NCI-H187 (cell line): Measurements from ENCODE around the gene MCL1.
"Not testable (repeated sequence)": the region's sequence is repeated elsewhere in the genome, so short reads cannot be mapped to it uniquely, and the experiment has no call there.

Experiments used
- DNase-seq, 2 experiments: peaks; one replicate each; lab custom pipeline; 2025; lab: John Stamatoyannopoulos, UW

MCL1 gene

DNA sequence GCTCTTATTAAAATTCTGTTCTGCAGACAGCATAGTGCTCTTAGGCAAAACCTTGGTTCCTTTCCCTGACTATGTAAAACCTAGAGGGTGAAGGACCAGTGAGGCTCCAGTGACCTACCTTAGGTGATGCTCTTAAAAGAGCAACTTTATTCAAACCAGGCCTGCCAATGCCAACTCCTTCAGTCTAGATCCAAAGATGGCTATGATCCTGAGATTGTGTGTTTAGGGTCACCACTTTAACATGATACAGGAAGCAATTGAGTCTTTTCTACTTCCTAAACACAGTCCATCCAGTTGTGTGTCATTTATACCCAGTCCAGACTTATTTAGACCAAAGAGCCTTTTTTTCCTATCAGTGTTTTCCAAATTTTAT lies 10.8 kb downstream of the MCL1 start:
- DNase-seq, result no peak

DNA sequence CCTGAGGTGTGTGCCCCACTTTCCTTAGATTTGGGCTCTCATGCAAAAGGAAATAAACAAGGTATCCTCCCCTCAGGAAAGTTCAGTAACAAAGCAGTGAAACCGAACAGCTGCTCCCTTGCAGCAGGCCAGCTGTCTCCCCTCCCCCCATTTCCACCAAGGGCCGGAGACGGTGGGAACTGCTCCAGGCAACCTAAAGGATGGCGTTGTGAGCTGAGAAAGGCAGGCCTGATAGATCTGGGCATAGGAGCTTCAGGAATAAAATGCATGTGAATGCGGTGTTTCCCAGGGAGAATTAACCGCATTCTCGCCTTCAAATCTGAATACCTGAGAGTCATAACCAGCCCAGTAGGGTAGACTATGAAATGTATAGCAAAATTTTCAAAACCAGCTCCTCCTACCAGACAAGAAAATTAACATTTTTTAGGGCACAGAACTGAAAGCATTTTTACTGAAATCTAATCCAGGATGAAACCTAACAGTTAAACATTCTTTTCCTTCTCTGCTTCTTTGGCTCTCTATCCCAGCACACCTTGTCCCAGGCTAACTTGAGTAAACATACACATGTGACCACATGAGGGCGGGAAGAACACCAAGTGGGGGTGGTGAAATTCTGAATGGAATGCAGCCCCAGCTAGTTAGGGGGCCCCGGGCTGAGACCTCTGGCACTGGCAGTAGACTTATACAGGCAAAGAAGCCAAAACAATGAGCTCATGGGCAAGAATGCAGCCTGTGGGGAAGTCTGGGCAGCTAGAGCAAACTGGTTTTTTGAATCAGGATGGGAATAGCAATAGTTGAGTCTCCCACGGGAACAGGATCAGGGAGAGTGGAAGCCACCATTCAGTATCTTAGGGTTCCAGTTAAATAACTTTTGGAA lies 11.5 kb downstream of the MCL1 start:
- DNase-seq, result no peak

DNA sequence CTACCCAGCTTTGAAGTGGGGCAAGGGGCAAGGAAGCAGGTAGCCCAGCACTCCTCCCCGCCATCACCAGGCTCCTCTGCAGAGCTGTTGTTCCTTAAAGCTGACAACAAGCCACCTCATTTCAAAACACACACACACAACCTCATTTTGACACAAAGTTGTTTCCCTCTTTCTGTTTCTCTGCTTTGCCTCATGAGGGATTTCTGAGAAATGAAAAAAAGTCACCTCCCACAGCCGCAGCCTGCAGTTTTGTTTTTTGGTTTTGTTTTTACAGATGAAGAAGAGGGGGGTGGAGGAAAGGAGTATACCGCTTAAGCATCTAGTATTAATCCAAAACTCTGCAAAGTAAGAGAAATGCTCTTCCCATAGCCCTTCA lies 12.1 kb downstream of the MCL1 start:
- DNase-seq, result no peak

DNA sequence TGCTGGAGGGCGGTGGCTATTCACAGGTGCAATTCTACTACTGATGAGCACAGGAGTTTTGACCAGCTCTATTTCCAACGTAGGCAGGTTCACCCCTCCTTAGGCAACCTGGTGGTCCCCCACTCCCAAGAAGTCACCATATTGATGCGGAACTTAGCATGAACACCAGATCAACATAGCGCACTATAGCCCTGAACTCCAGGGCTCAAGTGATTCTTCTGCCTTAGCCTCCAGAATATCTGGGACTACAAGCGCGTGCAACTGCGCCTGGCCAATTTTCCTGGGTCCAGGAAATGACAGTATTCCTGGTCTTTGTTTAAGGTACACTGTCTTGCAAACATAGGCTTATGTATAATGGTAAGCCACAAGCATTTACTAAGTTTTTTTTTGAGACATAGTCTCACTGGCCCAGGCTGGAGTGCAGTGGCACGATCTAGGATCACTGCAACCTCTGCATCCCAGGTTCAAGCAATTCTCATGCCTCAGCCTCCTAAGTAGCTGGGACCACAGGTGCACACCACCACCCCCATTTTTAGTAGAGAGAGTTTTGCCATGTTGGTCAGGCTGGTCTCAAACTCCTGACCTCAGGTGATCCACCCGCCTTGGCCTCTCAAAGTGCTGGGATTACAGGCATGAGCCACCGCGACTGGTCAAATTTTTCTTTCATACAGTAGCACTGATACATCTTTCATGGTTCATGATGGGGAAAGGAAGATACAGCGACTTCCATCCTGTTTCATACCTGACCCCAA lies 12.6 kb downstream of the MCL1 start:
- no peak for DNase-seq

DNA sequence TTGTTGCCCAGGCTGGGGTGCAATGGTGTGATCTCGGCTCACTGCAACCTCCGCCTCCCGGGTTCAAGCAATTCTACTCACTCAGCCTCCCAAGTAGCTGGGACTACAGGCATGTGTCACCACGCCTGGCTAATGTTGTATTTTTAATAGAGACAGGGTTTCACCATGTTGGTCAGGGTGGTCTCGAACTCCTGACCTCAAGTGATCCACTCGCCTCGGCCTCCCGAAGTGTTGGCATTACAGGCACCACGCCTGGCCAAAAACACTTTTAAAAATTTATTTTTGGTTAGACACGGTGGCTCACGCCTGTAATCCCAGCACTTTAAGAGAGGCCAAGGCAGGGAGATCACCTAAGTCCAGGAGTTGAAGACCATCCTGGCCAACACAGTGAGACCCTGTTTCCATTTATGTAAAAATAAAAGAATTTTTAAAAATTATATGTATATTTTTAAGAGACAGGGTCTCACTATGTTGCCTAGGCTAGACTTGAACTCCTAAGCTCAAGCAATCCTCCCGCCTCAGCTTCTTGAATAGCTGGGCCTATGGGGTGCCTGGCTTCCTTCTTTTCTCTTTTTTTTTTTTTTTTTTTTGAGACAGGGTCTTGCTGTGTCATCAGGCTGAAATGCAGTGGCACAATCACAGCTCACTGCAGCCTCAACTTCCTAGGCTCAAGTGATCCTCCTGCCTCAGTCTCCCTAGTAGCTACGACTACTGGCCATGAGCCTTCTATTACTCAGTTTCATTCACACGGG lies 14.0 kb downstream of the MCL1 start:
- DNase-seq, result not testable (repeated sequence)

DNA sequence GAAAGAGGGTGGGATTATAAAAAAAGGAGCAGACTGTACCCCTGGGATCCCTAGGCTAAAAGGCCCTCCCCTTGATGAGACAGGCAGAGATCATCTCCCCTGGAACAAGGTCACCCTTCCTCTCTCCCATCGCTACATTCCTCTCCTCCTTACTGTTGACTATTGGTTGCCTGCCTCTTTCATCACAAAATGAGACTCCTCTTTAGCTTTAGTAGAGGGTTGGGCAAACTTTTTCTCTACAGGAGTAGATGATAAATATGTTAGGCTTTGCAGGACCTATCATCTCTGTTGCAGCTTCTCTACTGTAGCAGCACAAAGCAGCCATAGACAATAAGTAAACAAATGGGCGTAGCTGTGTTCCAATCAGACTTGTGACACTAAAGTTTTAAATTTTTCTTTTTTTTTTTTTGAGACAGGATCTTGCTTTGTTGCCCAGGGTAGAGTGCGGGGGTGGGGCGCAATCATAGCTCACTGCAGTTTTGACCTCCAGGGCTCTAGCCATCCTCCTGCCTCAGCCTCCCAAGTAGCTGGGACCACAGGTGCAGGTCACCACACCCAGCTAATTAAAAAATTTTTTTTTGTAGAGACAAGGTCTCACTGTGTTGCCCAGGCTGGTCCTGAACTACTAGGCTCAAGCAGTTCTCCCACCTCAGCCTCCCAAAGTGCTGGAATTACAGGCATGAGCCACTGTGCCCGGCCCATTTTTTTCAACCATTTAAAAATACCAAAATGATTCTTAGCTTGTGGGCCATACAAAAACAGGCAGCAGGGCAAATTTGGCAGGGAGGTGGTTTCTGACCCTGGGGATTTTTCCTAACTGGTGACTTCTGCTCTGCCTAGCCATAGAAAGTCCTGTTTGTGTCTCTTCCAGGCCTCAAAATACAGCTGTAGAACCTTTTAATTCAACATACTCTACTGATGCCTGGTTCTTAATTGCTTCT lies 15.1 kb downstream of the MCL1 start:
- no peak for DNase-seq

DNA sequence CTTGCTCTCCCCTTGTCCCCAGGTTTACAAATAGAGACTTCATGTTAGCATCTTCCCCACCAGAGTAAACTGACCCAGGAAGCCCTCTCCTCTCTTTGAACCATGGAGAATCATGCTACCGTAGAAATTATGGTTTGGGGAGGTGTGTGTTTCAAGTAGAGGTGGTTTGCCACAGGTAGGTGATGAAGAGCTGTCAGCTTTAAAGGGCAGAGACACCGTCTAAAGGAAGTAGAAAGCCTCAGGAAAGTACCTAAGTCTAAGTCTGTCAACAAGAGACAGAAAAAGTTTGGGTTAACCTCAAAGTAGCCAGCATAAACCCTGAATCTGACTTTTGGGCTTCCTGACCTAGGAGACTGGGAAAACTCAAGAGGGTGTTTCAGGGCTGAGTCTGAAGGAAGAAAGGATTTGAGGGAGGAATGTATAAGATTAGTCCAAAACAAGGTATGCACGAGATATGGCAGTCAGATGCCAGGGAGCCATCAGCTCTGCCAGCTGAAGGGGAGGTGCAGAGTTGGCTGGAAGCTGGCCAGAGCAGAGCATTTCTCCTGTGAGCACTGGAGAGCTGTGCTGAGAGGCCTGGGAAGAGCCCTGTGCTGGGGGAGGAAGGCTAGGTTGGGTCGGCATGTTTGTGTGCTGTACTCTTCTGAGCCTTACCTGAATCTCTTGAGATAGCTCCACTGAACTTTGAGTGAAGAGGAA lies 15.9 kb downstream of the MCL1 start:
- no peak for DNase-seq

DNA sequence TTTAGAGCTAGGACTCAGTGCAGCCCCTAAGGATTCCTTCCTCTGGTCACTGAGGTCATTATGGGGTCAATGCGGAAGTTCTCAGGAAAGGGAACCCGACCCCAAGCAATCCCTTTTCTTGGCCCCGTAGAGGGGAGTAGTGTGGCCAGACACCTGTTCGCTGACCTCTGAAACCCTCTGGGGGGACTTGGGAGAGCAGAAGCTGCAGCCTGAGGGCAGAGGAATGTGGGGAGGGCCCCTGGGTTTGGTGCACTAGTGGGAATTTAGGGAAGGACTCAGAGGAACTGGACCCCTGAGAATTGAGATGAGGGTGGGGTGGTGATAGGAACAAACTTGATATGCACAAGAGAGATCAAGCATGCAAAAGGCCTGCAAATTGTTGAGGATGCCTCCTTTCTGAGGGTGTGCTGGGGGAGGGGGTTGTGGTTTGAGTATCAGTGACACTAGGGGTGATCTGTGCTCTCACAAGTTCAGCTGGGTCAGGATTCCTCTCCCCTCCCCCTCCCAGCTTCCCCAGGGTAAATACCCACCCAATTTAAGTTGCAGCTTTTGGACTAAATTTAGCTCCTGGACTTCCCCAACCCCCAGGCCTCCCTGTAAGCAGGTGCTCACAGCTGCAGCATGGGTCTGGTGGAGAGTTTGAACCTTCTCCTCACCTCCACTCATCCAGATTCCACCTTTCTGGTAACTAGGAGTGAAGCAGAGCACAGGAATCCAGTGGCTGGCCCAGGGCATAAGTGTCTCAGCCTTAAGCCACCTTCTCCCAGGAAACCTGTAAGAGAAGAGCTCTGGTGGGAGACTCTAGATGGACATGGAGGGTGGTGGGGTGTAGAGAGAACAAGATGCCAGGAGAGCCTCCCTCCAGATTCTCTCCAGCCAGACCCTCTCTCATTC lies 16.7 kb downstream of the MCL1 start:
- DNase-seq, result no peak

DNA sequence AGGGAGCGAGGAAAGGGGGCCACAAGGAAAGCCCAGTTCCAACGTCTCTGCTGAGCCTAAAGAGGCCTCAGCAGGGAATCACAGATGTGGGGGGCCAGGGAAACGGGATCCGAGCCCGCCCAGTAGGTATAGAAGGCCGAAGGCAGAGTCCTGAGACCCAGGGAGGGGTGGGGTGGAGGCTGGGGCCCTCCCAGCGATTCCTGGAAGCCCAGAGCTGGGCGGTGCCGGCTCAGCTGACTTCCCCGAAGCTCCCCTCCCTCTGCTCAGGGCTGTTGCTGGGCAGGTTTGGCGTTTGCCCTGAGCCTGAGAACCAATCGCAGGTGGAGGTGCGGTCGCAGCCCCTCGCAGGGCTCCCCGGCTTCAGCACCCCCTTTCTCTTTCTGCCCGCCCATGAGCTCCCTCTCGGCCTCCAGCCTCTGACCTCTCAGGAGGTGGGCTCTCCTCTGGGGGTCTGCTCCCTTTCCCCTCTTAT lies 17.4 kb downstream of the MCL1 start:
- peak; percentile 39 to 58 for DNase-seq

DNA sequence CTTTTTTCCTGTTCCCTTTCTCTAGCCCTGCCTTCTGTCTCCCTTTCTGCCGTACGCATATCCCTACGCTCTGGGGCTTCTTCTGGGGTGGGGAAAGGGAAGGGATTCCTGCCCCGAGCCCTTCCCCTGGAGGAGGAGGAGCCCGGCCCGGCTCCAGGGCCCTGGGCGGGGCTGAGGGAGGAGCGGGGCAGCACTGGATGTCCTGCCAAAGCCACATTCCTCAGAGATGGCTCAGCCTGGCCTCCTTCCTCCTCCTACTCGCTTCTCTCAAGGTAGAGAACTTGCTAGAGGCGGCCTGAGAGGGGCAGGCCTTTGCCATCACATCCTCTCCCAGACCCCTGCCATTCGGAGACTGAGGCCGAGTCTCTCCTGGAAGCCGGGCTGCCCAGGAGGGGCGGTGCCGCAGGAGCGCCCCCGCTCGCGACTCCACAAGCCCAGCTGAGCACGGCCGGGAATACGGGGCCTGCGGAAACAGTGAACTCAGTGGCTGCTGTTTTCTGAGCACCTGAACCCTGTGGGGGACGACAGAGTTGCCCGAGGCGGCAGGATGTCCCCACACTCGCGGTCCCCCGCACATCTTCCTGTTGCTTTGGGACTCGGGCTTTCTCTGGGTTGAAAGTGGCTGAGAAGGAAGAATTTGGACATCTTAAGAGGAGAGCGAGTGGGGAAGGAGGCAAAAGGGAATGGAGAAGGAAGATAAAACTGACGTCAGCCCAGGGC lies 18.0 kb downstream of the MCL1 start:
- DNase-seq, result peak in 1 of 2 experiments; percentile 79

DNA sequence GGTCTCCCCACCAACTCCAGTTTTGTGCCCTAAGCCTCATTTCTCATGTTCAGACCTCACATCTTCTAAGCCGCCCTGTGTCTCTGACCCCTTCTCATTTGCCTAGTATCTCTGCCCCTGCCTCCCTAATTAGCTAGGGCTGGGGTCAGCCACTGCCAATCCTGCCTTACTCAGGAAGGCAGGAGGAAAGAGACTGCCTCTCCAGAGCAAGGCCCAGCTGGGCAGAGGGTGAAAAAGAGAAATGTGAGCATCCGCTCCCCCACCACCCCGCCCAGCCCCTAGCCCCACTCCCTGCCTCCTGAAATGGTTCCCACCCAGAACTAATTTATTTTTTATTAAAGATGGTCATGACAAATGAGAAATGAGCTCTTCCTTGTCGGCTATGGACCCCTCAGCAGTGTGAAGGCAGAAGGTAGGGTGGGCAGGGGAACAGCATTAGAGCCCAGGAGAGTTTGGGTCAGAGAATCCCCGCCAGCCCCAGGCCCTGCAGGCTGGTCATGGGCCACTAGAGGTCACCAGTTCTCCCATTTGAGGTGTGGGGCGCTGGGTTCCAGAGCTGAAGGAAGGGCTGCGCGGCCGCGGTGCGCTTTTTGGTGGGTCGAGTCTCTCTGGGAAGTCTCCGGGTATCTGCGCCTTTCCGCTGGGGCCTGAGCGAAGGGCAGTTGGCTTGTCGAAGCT lies 18.7 kb downstream of the MCL1 start:
- DNase-seq, result peak; percentile 66 to 79

DNA sequence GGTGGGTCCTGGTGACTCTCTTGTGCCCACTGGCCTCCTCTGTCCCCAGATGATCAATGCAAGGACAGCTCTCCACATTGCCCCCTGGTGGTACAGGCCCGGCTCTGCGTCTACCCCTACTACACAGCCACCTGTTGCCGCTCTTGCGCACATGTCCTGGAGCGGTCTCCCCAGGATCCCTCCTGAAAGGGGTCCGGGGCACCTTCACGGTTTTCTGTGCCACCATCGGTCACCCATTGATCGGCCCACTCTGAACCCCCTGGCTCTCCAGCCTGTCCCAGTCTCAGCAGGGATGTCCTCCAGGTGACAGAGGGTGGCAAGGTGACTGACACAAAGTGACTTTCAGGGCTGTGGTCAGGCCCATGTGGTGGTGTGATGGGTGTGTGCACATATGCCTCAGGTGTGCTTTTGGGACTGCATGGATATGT lies 19.4 kb downstream of the MCL1 start:
- peak; percentile 24 to 45 for DNase-seq

DNA sequence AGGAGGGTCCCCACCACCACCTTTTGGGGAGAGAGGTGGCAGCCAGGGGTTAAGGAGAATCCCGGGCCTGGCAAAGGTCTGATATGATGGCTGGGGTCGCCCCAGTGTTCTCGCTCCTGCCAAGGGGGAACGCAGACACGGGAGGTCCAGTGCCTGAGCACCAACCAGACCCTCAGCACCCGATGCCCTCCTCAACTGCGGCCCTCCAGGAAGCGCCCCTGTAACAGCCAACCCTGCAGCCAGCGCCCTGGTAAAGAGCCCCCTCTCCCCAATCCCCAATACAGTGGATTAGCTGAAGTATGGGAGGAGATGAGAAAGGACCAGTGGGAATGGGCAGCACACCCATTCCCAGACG lies 19.8 kb downstream of the MCL1 start:
- DNase-seq, result no peak

DNA sequence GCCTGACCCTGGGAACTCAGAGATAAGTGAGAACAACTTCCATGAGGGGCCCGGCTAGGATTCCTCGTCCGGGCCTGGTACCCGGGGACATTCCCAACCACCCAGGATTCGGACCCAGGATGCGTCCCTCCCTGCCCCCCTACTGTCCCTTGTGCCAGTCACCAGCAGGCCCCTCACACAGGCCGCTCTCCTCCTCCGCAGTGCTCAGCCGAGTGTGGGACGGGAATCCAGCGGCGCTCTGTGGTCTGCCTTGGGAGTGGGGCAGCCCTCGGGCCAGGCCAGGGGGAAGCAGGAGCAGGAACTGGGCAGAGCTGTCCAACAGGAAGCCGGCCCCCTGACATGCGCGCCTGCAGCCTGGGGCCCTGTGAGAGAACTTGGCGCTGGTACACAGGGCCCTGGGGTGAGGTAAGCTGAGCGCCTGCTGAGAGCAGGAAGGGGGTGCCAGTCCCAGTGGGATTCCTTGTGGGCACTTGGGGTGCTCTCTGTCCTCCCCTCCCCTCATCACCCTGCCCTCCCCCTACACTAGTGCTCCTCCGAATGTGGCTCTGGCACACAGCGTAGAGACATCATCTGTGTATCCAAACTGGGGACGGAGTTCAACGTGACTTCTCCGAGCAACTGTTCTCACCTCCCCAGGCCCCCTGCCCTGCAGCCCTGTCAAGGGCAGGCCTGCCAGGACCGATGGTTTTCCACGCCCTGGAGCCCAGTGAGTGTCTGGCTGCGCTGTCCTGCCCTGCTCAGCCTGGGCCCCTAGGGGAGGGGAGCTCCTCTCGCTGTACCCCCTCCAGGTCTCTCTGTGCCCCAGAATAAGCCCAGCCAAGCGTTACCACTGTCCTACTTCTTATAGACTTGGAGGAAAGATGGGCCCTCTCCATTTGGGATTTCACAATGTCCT lies 20.4 kb downstream of the MCL1 start:
- DNase-seq, result no peak

DNA sequence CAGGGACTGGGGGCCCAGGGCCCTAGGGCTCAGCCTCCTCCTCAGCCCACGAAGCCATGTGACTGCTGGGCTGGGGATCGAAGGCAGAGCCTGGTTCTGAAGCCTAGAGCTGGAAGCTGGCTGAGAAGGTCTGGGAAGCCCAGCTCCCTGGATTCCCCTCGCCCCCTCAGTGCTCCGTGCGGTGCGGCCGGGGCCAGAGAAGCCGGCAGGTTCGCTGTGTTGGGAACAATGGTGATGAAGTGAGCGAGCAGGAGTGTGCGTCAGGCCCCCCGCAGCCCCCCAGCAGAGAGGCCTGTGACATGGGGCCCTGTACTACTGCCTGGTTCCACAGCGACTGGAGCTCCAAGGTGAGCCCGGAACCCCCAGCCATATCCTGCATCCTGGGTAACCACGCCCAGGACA lies 21.1 kb downstream of the MCL1 start:
- DNase-seq, result no peak

DNA sequence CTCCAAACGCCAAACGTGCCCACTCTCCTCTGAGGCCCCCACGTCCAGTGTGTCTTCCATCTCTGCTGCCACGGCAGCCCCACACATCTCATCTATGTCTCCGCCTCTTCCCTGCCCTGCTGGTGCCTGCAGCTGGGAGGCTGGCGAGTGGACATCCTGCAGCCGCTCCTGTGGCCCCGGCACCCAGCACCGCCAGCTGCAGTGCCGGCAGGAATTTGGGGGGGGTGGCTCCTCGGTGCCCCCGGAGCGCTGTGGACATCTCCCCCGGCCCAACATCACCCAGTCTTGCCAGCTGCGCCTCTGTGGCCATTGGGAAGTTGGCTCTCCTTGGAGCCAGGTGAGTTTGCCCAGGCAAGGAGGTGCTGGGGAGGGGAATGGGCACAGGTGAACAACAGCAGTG lies 21.6 kb downstream of the MCL1 start:
- DNase-seq, result no peak

DNA sequence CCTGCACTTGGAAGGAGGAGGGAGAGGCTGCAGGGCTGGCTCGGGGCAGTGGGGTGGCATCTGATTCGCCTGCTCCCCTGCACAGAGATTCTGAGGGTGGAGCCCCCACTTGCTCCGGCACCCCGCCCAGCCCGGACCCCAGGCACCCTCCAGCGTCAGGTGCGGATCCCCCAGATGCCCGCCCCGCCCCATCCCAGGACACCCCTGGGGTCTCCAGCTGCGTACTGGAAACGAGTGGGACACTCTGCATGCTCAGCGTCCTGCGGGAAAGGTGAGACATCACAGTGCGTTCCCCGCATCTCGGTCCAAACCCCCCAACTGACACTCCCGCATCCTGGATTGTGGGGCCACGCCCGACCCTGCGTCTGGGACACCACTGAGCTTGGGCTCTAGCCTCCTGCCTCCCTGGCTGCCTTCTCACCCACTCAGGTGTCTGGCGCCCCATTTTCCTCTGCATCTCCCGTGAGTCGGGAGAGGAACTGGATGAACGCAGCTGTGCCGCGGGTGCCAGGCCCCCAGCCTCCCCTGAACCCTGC lies 22.3 kb downstream of the MCL1 start:
- no peak for DNase-seq
